ENCODE results near the gene KCNJ2.

- TF ChIP-seq POLR2A (IDR thresholded peaks at IDR 0.05) (no peak), CTCF (IDR thresholded peaks at IDR 0.05) (no peak)
These were observed 35.1 kb downstream of the KCNJ2 start for GRCh38 chr17:70204431-70204830.
